Measurements from ENCODE around the gene NR5A1. TPM values are rescaled to one million over a fixed set of nuclear protein-coding genes. Genes with fewer than 3 reads are reported as not detected.

NR5A1 gene
- total and polyA plus RNA-seq, 2 experiments from 2014 or later: 0.21 TPM; not detected in 1

DNA sequence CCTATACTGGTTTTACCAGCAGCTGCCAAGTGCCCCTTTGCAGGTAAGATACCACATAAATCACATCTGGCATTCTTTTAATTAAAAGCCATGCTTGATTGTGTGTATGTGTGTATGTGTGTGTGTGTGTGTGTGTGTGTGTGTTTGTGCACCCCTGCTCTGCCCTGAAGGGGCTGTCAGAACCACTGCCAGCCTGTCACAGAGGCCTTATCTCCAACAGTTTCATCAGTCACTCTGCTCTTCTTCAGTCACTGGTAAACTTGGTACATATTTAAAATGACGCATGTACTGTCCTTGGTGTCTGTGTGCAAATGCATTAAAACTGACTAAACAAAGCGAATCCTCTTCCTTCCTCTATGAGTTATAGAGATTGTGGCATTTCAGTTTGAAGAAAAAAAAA, 19.0 kb upstream of the NR5A1 start:
- Mint-ChIP-seq H3K36me3 (ENCODE audit: low read depth) (peaks cover 49% of the 10 kb centered on the region), H3K27me3 (ENCODE audit: insufficient read depth, low read depth, poor library complexity) (peaks cover 6% of the 10 kb centered on the region), H3K9me3 (no peaks in the 10 kb centered on the region), H3K4me3 (no peak overlapping the region), H3K4me1 (peaks cover 5% of the 10 kb centered on the region; the same call in 2 of the 3 replicates), H3K27ac (no peak overlapping the region)
- Histone ChIP-seq H3K4me2 (no peak overlapping the region), H3F3A (replicated peaks; ENCODE audit: low read depth) (no peaks in the 10 kb centered on the region), H3K36me3 (ENCODE audit: insufficient read depth) (0 out of 2 replicates have a peak, but pooled peaks cover 3% of the 10 kb centered on the region), H4K20me1 (replicated peaks; ENCODE audit: insufficient read depth) (no peaks in the 10 kb centered on the region), H3K27ac (ENCODE audit: low read depth) (no peak overlapping the region), H3K27me3 (ENCODE audit: insufficient read depth) (no peaks in the 10 kb centered on the region), H3K9me2 (ENCODE audit: insufficient read depth) (no peaks in the 10 kb centered on the region), H3K79me2 (replicated peaks; ENCODE audit: insufficient read depth) (no peaks in the 10 kb centered on the region), H3K4me1 (ENCODE audit: insufficient read depth) (no peaks in the 10 kb centered on the region), H2AFZ (no peak overlapping the region), H3K4me3 (no peak overlapping the region)
- ATAC-seq (no peak), DNase-seq (ENCODE audit: low spot score) (no peak)
- TF ChIP-seq ZNF462 (CRISPR knock-in tag; IDR thresholded peaks at IDR 0.05): no peak
- TF ChIP-seq POLR2AphosphoS5 (IDR thresholded peaks at IDR 0.05; ENCODE audit: low read depth): no peak
- TF ChIP-seq ETS1 (IDR thresholded peaks at IDR 0.05): no peak
- no peak for TF ChIP-seq STAT1 (IDR thresholded peaks at IDR 0.05; ENCODE audit: unreplicated experiment)
- no peak for TF ChIP-seq CREB1 (CRISPR knock-in tag; IDR thresholded peaks at IDR 0.05; ENCODE audit: low read depth)
- no peak for TF ChIP-seq REST (IDR thresholded peaks at IDR 0.05; ENCODE audit: unreplicated experiment)
- TF ChIP-seq EZH2 (IDR thresholded peaks at IDR 0.05; ENCODE audit: low read depth, unreplicated experiment): no peak
- no peak for TF ChIP-seq ZNF331 (CRISPR knock-in tag; IDR thresholded peaks at IDR 0.05; ENCODE audit: low read depth)

All from GM23338 (cell line).